RWPE1 (cell line): ENCODE results near the gene MIX23.

Experiments used
- CTCF ChIA-PET: fragments of 350-600 bp; sonication (Branson Sonifier 250); formaldehyde crosslinking; extraction: SDS; loops from one replicate; lab custom pipeline; 2021; lab: Yijun Ruan, JAX
- POLR2A ChIA-PET: fragments of 400-600 bp; formaldehyde crosslinking; extraction: SDS; loops from one replicate; lab custom pipeline; 2020; ENCODE audit warnings: antibody characterized with exemption; ENCODE audit not compliant: low non-redundant PET; lab: Yijun Ruan, JAX
- DNase-seq: peaks from one replicate; pipeline ENCODE4 v3.0.0; 2012; ENCODE audit warnings: low spot score
- H3K27ac ChIP-seq: fragments of 450-650 bp; 2 replicates; pipeline ENCODE4 v1.5.1; 2017
- CTCF ChIP-seq: fragments of 450-650 bp; conservative IDR thresholded peaks from 2 replicates; pipeline ENCODE4 v1.5.1; 2017; ENCODE audit warnings: low read depth, mild to moderate bottlenecking

The MIX23 gene

GRCh38 chr3:122357828-122358702 lies 25.0 kb downstream of the MIX23 start:
- H3K27ac ChIP-seq: no peak overlapping the region
- TF ChIP-seq CTCF: no peak
- no peak for DNase-seq
- ChIA-PET POLR2A (no interaction called here), CTCF (interaction anchor here (0.6 kb wide), 1 partner anchor 100 kb away, joined by 3 read pairs; no protein-coding TSS in a partner anchor)

- DNase-seq: peak; percentile 43
- CTCF ChIA-PET: interaction anchor here (0.6 to 1.4 kb wide), 7 partner anchors 11 to 158 kb away, joined by 3 to 5 read pairs (median 3); no protein-coding TSS in a partner anchor
- TF ChIP-seq CTCF: peak; percentile 33
- no peak overlapping the region for H3K27ac ChIP-seq
- POLR2A ChIA-PET: no interaction called here
Observed at GRCh38 chr3:122356402-122356801, 26.6 kb downstream of the MIX23 start.

GRCh38 chr3:122355612-122356011 lies 27.4 kb downstream of the MIX23 start:
- no peak for DNase-seq
- ChIA-PET POLR2A (no interaction called here), CTCF (interaction anchor here (0.5 to 1.4 kb wide), 4 partner anchors 49 to 1633 kb away, joined by 3 to 4 read pairs (median 3); no protein-coding TSS in a partner anchor)
- no peak overlapping the region for H3K27ac ChIP-seq
- no peak for TF ChIP-seq CTCF

GRCh38 chr3:122353893-122354401 lies 29.1 kb downstream of the MIX23 start:
- no peak for DNase-seq
- no peak overlapping the region for H3K27ac ChIP-seq
- TF ChIP-seq CTCF: no peak
- ChIA-PET CTCF (interaction anchor here (1.0 kb wide), 1 partner anchor 48 kb away, joined by 3 read pairs; no protein-coding TSS in a partner anchor), POLR2A (no interaction called here)

GRCh38 chr3:122353215-122353614 lies 29.8 kb downstream of the MIX23 start:
- ChIA-PET CTCF (interaction anchor here (0.6 to 1.0 kb wide), 3 partner anchors 9 to 47 kb away, joined by 3 to 4 read pairs (median 3); no protein-coding TSS in a partner anchor), POLR2A (no interaction called here)
- TF ChIP-seq CTCF: no peak

GRCh38 chr3:122351612-122352011 lies 31.4 kb downstream of the MIX23 start:
- DNase-seq: no peak
- TF ChIP-seq CTCF: no peak
- ChIA-PET CTCF (no interaction called here), POLR2A (no interaction called here)
- H3K27ac ChIP-seq: no peak overlapping the region

More at GRCh38 chr3:122353215-122353614, 29.8 kb downstream of the MIX23 start:
- DNase-seq: peak; percentile 53
- H3K27ac ChIP-seq: no peak overlapping the region; the same call in 1 of the 2 replicates
